HG03025 (cell line): ENCODE data around the gene PPAT.
A peak's percentile ranks its signal among the peaks of the same experiment; 100 is the strongest.
"Not testable (repeated sequence)": the region's sequence is repeated elsewhere in the genome, so short reads cannot be mapped to it uniquely, and the experiment has no call there.

ENCODE experiments used
- ATAC-seq: cut with Tn5 transposase; IDR thresholded peaks from one replicate; pipeline ENCODE4 v1.9.1; 2021; ENCODE audit warnings: mild to moderate bottlenecking, moderate library complexity; ENCODE audit not compliant: unreplicated experiment, low FRiP score

The PPAT gene

DNA sequence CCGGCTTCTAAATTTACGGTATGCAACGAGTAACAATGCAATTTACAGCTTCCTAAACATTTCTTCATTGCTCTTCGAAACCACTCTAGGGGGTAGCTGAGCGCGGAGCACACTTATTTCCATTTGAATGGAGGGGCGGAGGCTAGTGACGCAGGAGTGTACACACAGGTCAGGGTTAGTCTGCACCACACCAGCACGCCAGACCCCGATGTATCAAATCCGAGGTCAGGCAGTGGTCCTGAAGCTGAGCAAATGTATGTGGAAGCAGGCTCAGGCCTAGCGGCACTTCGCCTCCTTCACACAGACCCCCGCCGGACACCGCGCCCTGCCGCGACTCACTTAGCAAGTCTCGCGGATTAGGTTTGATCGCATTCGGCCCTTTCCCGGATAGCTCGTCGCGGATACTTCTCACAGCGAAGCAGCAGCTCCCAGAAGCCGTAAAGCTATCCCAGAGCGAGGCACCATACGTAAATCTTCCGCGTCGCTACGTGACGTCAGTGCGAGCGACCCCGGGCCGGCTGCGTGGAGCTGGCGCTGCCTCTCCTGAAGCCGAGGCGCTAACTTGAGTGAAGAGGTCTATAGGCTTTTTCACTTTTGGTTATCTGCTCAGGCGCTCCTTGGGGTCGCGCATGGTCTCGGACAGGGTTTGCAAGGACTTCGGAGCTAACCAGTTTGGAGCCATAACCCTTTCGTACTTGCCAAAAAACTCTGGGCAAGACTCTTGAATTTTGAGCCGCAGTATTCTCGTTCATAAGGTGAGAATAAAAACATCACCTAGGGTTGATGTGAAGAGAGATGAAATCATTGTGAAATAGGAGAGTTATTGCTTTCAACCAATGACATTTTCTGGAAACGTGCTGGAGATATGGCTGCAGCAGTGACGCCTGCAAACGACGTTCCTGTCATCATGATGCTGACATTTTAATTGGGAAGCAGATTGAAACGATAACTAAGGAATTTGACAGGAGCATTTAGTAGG, 48.1 kb downstream of the PPAT start, which contains the start of gene AASDH:
TSS of gene AASDH (minus strand) at position 469 of the 979 bp plus-strand sequence. CDS start 3,192 bp downstream, outside the sequence.
- ATAC-seq, result peak; percentile 94

DNA sequence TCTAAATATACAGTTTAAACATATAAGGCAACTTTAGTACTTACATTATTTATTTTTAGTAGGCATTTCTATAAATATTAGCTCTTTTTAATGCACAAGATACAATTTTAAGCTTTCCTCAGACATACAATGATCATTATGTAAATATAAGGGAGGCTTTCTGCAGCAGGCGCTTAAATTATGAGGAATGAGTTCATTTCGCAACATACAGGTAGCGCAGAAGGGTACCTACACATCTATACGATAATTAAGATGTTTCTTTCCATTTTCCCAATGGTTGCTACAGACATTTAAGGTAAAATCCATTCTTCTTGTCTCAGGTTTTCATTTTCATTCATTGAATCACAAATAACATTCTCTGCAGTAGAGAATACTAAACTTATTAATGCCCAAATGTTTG, 49.3 kb downstream of the PPAT start:
- ATAC-seq, result no peak

DNA sequence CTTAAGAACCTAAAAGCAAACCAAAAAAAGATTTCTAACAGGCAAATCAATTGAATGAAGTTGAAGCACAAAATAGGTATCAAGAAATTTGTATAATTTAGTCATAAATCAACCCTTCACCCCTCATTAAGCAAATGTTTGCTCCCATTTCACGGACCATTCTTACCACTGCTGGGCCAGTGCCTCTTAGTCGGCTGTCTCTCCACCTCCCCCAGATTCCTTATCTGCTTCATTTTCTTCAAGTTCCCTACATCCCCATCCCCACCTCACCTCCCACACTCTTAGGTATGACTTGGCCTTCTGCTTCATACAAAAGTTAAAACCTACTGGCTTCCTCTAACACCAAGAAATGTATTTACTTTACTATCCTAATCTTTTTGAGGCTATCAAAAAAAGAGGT, 60.0 kb downstream of the PPAT start:
- no peak for ATAC-seq

DNA sequence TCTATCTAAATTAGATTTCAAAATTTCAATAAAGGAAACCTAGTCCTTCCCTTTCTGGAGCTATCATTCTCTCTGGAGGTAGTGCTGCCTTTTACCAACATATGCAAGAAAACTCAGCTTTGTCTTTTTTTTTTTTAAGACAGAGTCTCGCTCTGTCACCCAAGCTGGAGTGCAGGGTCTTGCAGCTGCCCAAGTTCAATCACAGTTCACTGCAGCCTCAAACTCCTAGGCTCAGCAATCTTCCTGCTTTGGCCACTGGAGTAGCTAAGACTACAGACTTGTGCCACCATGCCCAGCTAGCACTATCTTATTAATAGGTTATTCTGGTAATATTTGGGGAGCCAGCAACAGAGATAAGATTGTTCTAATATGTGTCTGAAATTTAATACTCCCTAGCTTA, 60.5 kb downstream of the PPAT start:
- no peak for ATAC-seq

DNA sequence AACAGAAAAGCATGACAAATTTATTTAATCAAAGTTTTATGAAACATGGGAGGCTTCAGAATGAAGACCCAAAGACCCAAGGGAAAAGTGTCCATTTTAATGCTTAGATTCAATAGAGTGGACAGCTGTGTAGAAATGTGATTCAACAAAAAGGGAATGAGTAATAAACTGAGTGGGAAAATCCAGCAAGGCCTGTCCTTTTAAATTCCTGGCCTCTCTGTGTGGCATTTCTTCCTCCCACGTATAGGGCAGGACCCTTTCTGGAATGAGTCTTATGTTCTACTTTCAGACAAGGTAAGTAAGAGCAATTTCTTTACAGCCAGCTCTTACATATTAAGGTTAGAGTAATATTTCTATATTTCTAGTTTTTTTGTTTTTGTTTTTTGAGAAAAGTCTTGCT, 62.6 kb downstream of the PPAT start:
- ATAC-seq, result no peak

DNA sequence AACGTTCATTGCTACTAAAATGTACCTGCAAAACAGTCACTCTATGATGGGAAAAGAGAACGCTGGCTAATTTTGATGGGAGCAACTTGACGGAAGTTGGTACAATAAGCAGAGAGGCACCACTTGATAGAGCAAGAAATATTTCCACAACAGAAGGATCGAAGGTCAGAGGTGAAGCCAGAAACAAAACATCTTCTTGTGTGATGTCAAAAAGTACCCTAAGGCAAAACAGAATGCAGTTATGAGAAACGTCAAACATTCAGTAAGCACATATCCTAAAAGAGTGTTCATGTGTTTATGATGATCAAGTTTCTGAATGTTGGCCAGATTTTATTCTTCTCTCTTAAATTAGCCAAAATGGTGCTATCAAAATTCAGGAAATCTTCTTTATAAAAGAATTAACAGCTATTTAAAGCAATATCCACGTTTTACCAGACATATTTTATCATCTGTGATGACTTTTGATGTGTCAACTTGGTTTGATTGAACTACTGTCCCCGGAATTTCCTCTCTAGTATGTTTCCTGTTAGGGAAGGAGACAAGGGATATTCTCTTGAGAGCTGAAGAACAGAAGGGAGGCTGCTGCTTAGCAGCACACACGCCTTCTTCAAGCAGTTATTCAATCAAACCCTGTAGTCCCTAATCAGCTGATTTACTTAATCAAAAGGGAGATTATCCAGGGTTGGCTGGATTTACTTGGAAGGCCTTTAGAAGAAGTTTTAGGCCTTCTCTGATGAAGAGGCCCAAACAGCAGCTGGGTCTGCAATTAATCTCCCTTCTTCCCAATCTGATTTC, 63.8 kb downstream of the PPAT start:
- ATAC-seq, result no peak

DNA sequence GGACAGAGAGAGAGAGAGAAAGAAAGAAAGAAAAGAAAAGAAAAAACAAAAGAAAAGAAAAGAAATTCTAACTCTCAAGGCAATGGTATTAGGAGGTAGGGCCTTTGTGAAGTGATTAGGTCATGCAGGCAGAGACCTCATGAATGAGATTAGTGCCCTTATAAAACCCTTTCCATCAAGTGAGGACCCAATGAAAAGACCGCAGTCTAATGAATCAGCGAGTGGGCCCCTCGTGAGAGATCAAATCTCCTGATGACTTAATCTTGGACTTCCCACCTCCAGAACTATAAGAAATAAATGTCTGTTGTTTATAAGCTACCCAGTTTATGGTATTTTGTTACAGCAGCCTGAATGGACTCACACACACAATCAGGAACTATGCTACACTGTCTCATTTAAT, 65.0 kb downstream of the PPAT start:
- ATAC-seq, result no peak

DNA sequence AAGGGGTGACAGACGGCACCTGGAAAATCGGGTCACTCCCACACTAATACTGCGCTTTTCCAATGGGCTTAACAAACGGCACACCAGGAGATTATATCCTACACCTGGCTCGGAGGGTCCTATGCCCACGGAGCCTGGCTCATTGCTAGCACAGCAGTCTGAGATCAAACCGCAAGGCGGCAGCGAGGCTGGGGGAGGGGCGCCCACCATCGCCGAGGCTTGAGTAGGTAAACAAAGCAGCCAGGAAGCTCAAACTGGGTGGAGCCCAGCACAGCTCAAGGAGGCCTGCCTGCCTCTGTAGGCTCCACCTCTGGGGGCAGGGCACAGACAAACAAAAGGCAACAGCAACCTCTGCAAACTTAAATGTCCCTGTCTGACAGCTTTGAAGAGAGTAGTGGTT, 72.4 kb downstream of the PPAT start:
- not testable (repeated sequence) for ATAC-seq

DNA sequence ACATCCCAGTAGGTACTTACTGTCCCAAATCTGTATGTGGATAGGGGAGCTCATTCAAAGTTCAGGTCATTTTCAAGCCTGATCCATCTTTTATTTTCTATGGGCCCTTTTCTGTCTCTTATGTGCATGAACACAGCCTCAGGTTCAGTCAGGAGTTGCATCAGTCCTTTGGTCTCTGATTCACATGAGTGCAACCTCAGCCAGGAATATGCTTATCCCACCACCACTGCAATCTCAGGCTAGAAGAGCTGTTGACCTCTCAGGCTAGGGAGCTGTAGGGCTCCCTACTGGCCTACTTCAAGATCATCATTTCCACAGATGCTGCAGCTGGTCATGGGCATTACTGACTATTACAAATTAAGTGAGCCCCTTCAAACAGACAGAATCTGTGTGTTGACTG, 75.3 kb downstream of the PPAT start:
- no peak for ATAC-seq

DNA sequence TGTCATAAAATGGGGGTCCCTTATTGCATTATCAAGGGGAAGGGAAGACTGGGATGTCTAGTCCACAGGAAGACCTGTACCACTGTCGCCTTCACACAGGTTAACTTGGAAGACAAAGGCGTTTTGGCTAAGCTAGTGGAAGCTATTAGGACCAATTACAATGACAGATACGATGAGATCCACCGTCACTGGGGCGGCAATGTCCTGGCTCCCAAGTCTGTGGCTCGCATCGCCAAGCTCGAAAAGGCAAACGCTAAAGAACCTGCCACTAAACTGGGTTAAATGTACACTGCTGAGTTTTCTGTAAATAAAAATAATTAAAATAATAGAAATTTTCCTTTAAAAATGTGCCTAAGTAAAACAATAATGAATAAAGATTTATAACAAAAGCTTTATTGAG, 78.8 kb downstream of the PPAT start:
- ATAC-seq, result no peak

DNA sequence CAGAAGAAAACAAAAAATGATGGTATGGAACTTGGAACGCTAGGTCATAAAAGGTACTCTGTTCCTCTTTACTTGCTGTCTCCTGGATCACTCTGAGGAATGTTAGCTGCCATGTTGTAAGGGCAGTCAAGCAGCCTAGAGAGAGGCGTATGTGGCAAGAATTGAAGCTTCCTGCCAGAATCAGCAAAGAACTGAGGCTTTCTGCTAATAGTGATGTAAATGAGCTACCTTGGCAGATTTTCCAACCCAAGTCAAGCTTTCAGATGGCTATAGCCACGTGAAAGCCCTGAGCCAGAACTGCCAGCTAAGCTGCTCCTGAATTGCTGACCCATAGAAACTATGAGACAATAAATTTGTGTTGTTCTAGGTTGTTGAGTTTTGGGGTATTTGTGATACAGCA, 86.8 kb downstream of the PPAT start:
- ATAC-seq, result no peak

DNA sequence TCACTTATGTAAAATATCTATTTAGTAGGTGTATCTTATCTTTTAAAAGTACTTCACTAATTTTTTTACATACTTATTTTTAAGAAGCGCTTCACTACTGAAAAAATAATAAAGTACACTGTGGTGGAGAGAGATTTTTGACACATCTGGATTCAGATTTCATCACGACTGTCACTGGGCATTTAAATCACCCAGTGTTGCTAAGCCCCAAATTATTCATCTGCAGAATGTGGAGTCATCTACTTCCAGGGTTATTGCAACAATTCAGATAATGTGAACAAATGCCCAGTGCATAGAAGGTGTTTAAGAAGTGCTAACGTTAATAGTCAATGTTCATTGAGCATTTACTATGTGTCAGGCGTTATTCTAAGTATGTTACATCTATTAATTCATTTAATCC, 90.0 kb downstream of the PPAT start:
- no peak for ATAC-seq
